ENCODE measurements around the gene MS4A12. TPM values are rescaled to one million over a fixed set of nuclear protein-coding genes. Genes with fewer than 3 reads are reported as not detected.

The MS4A12 gene
- total RNA-seq, 1 donor from 2014 or later: not detected

DNA sequence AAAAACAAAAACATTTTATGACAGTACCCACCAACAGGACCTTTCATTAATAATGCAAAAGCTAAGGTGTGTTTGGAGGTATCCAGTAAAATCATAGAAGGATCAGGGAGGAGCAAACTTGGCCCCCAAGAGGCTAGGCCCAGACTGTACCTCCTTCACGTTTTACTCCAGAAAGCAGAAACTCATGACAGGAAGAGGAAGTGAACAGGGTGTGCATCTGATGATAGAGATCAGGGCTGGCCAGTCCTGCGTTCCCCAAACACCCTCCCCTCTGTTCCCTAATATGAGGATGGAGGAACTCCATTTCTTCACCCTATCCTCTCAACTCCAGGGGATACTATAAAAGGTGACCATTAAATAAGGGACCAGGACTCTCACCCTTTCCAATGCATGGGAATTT, 10.2 kb upstream of the MS4A12 start:
- H3K4me3 Mint-ChIP-seq (ENCODE audit: low read depth): no peak overlapping the region
- H3K36me3 Mint-ChIP-seq (ENCODE audit: insufficient read depth): no peaks in the 10 kb centered on the region
- no peak for DNase-seq (ENCODE audit: low spot score, unreplicated experiment)
- H3K9me3 Mint-ChIP-seq (ENCODE audit: low read depth): no peaks in the 10 kb centered on the region
- H3K4me1 Mint-ChIP-seq (ENCODE audit: low read depth): peaks cover 4% of the 10 kb centered on the region
- H3K27ac Mint-ChIP-seq: no peak overlapping the region
- TF ChIP-seq, protein P1, sequence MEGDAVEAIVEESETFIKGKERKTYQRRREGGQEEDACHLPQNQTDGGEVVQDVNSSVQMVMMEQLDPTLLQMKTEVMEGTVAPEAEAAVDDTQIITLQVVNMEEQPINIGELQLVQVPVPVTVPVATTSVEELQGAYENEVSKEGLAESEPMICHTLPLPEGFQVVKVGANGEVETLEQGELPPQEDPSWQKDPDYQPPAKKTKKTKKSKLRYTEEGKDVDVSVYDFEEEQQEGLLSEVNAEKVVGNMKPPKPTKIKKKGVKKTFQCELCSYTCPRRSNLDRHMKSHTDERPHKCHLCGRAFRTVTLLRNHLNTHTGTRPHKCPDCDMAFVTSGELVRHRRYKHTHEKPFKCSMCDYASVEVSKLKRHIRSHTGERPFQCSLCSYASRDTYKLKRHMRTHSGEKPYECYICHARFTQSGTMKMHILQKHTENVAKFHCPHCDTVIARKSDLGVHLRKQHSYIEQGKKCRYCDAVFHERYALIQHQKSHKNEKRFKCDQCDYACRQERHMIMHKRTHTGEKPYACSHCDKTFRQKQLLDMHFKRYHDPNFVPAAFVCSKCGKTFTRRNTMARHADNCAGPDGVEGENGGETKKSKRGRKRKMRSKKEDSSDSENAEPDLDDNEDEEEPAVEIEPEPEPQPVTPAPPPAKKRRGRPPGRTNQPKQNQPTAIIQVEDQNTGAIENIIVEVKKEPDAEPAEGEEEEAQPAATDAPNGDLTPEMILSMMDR (IDR thresholded peaks at IDR 0.05; ENCODE audit: unreplicated experiment): no peak
- H3K27me3 Mint-ChIP-seq: peaks cover 8% of the 10 kb centered on the region

DNA sequence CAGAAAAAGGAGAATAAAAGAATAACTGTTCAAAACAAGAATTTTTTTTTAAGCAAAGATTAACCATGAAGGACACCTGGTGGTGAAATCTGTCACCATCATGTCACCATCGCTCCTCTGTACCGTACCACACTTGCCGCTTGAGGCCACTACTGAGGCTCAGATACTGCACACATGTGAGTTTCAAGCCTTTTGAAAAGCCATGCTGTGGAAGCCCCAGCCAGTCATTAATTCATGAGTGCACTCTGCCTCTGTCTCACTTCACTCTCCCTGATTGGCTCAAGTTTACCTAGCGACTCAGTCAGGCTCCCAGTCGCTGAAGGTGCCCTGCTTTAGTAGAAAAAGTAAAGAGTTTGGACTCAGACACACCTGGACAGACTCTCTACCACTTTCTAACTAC, 6.6 kb upstream of the MS4A12 start:
- TF ChIP-seq, protein P1 (IDR thresholded peaks at IDR 0.05; ENCODE audit: unreplicated experiment): peak; percentile 70
- Mint-ChIP-seq H3K4me1 (ENCODE audit: low read depth) (peaks cover 4% of the 10 kb centered on the region), H3K36me3 (ENCODE audit: insufficient read depth) (no peaks in the 10 kb centered on the region), H3K4me3 (ENCODE audit: low read depth) (no peak overlapping the region), H3K27ac (no peak overlapping the region), H3K9me3 (ENCODE audit: low read depth) (no peaks in the 10 kb centered on the region), H3K27me3 (no peaks in the 10 kb centered on the region)
- DNase-seq (ENCODE audit: low spot score, unreplicated experiment): no peak

GRCh38 chr11:60493454-60493853, 876 bp downstream of the MS4A12 start:
- Mint-ChIP-seq H3K4me3 (ENCODE audit: low read depth) (no peak overlapping the region), H3K9me3 (ENCODE audit: low read depth) (peaks cover 3% of the 10 kb centered on the region), H3K27ac (no peak overlapping the region), H3K27me3 (peaks cover under 1% of the 10 kb centered on the region), H3K36me3 (ENCODE audit: insufficient read depth) (no peaks in the 10 kb centered on the region), H3K4me1 (ENCODE audit: low read depth) (no peaks in the 10 kb centered on the region)
- TF ChIP-seq, protein P1 (IDR thresholded peaks at IDR 0.05; ENCODE audit: unreplicated experiment): no peak
- DNase-seq (ENCODE audit: low spot score, unreplicated experiment): no peak

- TF ChIP-seq, protein P1 (IDR thresholded peaks at IDR 0.05; ENCODE audit: unreplicated experiment): no peak
- H3K27ac Mint-ChIP-seq: no peak overlapping the region
- H3K4me3 Mint-ChIP-seq (ENCODE audit: low read depth): no peak overlapping the region
Observed at GRCh38 chr11:60498399-60498798, 5.8 kb downstream of the MS4A12 start.

DNA sequence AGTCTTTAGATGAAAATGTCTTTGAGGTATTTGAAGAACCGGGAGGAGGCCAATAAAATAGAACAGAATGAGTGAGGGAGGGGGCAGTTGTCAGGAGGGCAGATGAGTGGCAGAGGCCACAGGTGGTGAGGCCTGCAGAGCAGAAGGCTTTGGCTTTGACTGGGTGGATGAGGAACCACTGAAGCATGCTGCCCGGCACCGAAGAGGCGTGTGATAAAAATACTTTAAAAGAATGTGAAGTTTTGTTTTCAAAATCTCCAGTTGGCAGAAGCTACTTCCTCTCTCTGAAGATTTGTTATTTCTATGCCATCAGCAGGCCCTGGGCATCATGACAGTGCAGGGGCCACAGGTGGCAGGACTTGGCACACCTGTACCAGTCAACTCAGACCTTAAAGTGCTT, 6.3 kb downstream of the MS4A12 start:
- H3K27ac Mint-ChIP-seq: no peak overlapping the region

More at GRCh38 chr11:60498399-60498798, 5.8 kb downstream of the MS4A12 start:
- H3K27me3 Mint-ChIP-seq: peaks cover 4% of the 10 kb centered on the region
- no peaks in the 10 kb centered on the region for H3K36me3 Mint-ChIP-seq (ENCODE audit: insufficient read depth)
- H3K4me1 Mint-ChIP-seq (ENCODE audit: low read depth): no peaks in the 10 kb centered on the region
- H3K9me3 Mint-ChIP-seq (ENCODE audit: low read depth): no peaks in the 10 kb centered on the region
- no peak for DNase-seq (ENCODE audit: low spot score, unreplicated experiment)

More for the DNA sequence above, 6.3 kb downstream of the MS4A12 start:
- TF ChIP-seq, protein P1 (IDR thresholded peaks at IDR 0.05; ENCODE audit: unreplicated experiment): no peak
- DNase-seq (ENCODE audit: low spot score, unreplicated experiment): no peak
- no peaks in the 10 kb centered on the region for H3K36me3 Mint-ChIP-seq (ENCODE audit: insufficient read depth)
- no peak overlapping the region for H3K4me3 Mint-ChIP-seq (ENCODE audit: low read depth)
- no peaks in the 10 kb centered on the region for H3K4me1 Mint-ChIP-seq (ENCODE audit: low read depth)
- H3K27me3 Mint-ChIP-seq: peaks cover 4% of the 10 kb centered on the region
- H3K9me3 Mint-ChIP-seq (ENCODE audit: low read depth): no peaks in the 10 kb centered on the region
